GM18511 (cell line): Measurements from ENCODE around the gene ZNF385B.
"Not testable (repeated sequence)": the region's sequence is repeated elsewhere in the genome, so short reads cannot be mapped to it uniquely, and the experiment has no call there.

ENCODE experiments used
- ATAC-seq: cut with Tn5 transposase; IDR thresholded peaks from one replicate; pipeline ENCODE4 v1.9.1; 2021; ENCODE audit warnings: mild to moderate bottlenecking, moderate library complexity; ENCODE audit not compliant: unreplicated experiment

ZNF385B gene

DNA sequence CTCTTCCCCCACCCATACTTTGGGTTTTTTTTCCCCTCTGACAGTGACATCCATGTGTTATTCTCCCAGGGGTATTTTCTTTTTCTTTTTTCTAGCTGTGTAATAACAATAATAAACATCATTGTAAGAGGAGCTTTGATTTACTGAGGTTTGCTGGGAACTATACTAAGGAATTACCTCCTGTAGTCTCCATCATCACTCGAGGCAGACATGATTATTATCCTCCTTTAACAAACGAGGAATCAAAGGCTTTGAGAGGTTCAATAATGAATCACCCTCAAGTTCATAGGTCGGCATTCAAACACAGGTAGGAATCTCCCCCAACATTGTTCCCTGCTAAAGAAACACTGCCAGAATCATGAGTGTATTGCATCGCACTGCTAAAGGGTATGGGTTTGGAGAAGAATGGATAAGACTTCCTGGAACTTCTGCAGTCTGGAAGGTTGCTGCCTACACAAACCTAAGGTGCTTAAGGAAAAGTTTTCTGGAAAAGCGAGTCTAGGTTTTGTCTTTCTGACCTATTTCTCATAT, 336.5 kb downstream of the ZNF385B start:
- ATAC-seq: no peak

DNA sequence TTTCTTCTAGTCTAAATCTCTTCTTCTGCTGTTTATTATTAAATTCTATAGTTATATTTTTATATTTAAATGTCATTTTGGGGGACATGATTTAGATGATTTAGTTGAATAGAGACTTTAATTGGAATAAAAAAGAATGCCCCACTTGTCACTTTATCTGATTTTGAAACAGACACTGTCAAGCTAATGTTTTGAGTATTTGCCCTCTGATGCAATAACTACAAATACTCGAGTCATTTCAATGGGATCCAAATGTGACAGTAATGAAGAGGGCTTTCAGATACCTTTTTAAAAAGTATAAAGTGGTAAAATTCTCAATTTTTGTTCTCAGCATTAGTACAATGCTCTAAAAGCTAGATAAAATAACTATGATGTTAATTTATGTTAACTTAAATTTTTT, 339.5 kb downstream of the ZNF385B start:
- ATAC-seq: no peak

- ATAC-seq: no peak
These were observed 342.6 kb downstream of the ZNF385B start for GRCh38 chr2:179518830-179519229.

DNA sequence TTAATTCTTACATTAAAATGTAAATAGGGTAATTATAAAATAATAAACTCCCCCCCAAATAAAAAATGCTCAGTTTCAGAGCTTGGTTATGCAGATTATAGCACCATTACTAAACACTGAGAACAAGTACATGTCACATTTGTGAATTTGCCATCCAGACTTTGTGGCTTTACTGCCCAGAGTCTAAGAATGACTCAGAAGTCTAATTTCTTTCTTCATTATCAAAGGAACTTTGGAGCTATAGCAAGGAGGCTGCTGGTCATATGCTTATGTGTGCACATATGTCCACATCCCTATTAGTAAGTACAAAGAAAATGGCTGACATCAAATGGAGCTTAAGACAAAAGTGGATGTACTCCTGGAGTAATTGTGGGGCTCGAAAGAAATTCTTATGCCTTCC, 348.2 kb downstream of the ZNF385B start:
- ATAC-seq: no peak

GRCh38 chr2:179512281-179513035, 349.0 kb downstream of the ZNF385B start:
- ATAC-seq: no peak

DNA sequence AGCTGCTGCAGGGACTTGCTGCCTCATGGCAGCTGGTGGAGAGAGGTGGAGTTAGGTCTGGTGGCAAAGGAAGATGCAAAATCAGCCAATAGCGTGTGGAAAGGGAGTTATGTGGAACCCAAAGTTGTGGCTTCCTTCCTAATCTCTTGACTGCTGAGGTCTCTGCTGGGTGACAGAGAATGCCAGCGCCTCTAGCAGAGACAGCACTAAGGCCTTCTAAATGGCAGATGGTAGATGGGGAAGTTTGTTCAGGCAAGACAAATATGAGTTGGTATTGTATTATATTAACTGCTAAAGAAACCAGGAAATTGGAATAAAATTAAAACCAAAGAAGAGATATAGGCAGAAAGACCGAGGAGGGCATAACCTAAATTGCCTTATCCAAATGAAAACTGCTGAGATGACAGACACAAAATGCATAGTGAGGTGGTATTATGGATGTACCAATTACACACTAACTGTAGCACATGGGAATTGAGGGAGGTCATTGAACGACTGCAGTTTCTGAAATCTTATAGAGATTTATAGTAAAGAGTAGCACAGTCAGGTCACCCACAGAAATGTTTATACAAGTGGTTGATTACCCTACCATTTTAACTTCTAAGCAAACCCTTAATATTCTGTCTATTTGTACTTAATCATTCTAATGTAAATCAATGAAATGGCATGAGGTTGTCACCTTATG, 350.2 kb downstream of the ZNF385B start:
- no peak for ATAC-seq

- ATAC-seq: no peak
These were observed 366.1 kb downstream of the ZNF385B start for GRCh38 chr2:179495315-179495714.

DNA sequence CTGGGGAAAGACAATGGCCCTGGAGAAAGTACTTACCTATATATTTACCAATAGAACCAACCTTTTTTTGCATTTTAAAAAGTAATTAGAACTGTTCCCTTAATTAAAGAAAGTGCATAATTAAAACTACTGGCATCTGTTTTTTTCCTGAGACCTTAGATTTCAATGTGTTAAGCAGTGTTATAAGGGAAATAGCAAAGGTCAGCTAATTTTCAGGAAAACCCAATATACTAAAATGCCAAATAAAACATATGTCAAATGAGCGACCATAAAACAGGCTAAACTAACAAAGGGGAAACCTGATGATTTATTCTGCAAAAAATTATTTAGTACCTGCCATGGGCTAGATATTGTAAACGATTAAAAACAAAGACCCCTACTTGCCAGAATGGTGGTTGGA, 372.8 kb downstream of the ZNF385B start:
- ATAC-seq: no peak

- ATAC-seq: no peak
These were observed 374.2 kb downstream of the ZNF385B start for GRCh38 chr2:179487010-179487731.

GRCh38 chr2:179483131-179483530, 378.3 kb downstream of the ZNF385B start:
- ATAC-seq: no peak

- no peak for ATAC-seq
These were observed 381.5 kb downstream of the ZNF385B start for GRCh38 chr2:179479947-179480346.

- ATAC-seq: no peak
These were observed 382.6 kb downstream of the ZNF385B start for GRCh38 chr2:179478771-179479170.

DNA sequence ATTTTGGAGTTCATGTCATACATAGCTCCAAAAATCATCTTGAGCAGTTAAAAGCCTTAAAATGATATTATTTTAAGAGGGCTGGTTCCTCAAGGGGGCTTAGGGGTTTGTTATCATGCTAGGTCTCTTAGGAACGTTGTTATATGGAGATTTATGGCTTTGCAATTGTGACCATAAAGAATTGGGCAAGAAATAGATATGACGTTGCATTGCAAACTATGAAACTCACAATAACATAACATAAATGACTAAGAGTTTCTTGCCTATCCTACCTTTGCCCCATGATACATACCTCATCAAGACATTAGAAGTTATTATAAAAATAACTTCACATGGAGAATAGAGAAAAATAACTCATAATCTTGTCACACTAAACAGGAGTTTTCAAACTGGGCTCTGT, 390.4 kb downstream of the ZNF385B start:
- no peak for ATAC-seq

DNA sequence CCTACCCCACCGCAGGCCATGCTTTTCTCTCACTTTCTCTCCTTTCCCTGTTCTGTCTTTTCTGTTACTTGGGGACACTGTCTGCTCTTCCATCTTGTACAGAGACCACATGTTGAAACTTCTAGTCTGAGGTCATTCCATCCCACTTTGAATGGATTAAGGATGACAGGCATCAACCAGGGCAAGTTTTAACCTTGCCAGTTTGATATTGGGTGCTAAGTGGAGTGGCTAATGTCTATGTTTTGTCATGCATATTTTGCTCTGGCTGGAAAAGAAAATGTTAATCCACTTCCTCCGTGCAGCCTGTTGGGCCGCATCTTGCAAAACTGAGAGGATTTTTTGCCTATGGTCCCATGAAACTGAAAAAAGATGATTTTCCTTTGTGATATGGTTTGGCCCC, 391.3 kb downstream of the ZNF385B start:
- ATAC-seq: no peak

DNA sequence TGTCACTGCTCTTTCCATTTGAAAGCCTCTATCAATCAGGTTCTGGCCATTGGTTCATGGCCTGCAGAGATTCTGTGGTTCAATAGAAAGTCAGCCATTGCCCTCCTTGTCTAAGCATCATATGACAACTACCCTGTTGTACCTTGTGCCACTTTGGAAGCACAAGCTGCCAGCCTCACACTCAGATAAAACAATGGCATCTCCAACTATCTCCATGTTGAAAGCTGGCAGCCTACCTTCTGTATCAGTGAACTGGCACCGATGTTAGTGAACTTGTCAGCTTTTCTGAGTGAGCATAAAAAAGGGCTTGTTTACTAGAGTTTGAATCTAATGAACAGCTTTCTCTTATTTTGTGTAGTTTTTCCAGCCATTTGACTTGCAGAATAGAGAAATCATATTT, 393.5 kb downstream of the ZNF385B start:
- ATAC-seq: no peak

- no peak for ATAC-seq
These were observed 394.3 kb downstream of the ZNF385B start for GRCh38 chr2:179467111-179467510.

DNA sequence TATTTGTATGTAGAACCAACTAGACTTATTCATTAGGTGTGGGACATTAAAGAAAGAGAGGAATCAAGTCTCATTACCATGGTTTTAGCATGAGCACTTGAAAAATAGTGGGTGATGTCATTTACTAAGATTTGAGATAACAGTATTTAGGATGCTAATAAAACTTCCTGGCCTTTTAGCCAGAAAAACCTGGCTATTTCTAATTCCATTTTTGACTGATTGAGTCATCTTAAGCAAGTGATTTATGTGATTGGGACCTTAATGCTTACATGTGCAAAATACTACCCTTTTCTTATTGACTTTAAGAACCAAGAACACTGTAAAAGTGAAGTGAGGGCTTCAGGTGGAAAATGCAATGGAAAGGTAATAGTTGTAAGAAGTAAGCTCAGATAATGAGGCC, 400.0 kb downstream of the ZNF385B start:
- no peak for ATAC-seq

DNA sequence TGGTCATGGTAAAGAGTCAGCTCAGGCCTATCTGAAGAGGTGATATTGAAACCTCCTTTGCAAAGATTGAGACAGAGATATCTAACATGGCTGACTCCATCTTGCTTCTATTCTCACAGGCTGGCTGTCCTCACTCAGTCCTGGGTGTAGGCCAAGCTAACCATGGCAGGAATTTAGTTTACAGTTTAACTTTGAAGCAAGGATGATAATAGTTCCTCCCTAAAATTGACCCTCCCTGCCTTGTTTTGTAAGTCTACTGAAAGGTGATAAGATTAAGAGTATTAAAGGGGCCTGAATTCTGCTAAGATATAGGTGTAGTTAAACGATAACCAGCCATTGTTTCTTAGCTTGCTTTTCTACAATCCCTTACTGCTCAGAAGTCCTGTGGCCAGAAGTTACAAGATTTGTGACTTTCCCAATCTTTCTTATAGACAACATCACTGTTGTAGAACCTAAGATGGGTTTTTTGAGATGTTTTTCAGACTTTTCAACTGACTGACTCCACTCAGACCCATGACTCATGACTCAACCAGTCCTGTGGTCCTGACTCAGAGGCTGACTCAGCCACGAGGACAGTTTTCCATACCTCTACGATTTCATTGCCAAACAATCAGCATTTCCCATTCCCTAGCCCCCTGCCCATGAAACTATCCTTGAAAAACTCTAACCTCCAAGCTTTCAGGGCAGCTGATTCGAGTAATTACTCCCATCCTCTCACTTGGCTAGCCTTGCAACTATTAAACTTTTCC, 401.1 kb downstream of the ZNF385B start:
- no peak for ATAC-seq

- not testable (repeated sequence) for ATAC-seq
These were observed 403.3 kb downstream of the ZNF385B start for GRCh38 chr2:179458113-179458512.

GRCh38 chr2:179455824-179456223, 405.6 kb downstream of the ZNF385B start:
- ATAC-seq: no peak

- ATAC-seq: no peak
These were observed 406.3 kb downstream of the ZNF385B start for GRCh38 chr2:179455172-179455524.
